DMS 273 treated with DMSO at 0.1 percent for 48 hours (cell line): ENCODE measurements around the gene CTSH.
A peak's percentile ranks its signal among the peaks of the same experiment; 100 is the strongest.
"Not testable (repeated sequence)": the region's sequence is repeated elsewhere in the genome, so short reads cannot be mapped to it uniquely, and the experiment has no call there.

Source experiments
- DNase-seq: peaks from one replicate; lab custom pipeline; 2025; lab: John Stamatoyannopoulos, UW

The CTSH gene

DNA sequence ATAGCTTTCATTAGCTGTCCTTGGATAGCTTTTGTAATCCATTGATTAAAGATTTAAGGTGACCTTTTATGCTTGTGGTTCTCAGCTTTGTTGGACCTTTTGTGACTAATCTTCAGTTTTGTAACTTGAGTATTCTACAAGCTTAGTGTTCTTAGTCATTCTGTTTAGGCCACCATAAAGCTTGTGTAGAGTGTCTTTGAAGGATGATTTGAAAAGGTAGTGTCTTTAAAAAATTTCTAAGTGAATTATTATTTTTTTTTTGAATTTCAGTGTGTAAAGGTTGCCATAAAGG, 64.7 kb downstream of the CTSH start:
- no peak for DNase-seq

DNA sequence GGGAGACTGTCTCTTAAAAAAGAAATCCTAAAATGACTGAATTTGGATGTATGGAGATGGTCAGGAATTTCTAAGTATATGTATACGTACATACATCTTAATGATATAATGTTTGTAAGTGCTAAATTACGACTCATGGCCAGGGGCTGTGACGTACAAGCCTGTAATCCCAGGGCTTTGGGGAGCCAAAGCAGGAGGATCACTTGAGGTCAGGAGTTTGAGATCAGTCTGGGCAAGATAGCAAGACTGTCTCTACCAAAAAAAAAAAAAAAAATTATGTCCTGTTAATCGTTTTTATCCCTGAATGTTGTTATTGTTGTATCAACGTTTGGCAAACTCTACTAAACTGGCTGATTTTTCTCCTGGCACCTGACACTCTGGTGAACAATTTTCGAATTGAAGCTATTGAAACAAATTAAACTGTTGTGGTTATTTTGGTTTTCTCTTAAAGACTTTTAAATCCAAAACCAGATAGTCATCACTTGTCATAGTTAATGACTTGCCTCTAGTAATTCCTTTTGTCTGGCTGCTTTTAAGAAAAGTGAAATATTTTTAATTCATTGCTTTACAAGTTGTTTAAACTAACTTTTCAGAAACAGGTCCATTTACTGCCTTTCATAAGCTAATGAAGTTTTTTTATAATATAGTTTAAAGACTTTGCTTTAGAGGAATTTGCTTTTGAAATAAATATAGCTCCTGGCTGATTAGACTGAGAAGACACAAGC, 65.2 kb downstream of the CTSH start:
- DNase-seq, result no peak

DNA sequence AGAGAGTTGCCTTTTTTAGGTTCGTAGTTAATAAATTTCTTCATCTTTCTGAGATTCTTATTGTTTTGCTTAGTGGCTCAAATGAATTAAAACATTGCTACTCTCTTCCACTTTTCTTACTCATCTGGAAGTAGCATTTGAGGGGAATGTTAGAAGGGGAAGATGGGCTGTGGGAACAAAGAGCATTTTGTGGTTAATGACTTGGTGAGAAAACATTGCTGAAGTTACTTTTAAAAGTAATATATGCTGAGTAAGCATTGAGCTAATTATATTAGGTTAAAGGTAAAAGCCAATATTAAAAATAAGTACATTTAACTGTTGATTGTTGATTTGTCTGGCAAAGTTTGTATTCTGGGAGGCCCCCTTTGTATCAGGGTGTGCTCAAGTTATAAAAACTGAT, 66.5 kb downstream of the CTSH start:
- no peak for DNase-seq

DNA sequence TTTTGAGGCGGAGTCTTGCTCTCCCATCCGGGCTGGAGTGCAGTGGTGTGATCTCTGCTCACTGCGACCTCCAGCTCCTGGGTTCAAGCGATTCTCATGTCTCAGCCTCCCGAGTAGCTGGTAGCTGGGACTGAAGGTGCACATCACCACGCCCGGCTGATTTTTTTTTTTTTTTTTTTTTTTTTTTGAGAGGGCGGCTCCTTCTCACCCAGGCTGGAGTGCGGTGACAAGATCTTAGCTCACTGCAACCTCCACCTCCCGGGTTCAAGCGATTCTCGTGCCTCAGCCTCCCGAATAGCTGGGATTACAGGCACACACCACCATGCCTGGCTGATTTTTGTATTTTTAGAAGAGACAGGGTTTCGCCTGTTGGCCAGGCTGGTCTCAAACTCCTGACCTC, 67.9 kb downstream of the CTSH start:
- DNase-seq, result not testable (repeated sequence)

DNA sequence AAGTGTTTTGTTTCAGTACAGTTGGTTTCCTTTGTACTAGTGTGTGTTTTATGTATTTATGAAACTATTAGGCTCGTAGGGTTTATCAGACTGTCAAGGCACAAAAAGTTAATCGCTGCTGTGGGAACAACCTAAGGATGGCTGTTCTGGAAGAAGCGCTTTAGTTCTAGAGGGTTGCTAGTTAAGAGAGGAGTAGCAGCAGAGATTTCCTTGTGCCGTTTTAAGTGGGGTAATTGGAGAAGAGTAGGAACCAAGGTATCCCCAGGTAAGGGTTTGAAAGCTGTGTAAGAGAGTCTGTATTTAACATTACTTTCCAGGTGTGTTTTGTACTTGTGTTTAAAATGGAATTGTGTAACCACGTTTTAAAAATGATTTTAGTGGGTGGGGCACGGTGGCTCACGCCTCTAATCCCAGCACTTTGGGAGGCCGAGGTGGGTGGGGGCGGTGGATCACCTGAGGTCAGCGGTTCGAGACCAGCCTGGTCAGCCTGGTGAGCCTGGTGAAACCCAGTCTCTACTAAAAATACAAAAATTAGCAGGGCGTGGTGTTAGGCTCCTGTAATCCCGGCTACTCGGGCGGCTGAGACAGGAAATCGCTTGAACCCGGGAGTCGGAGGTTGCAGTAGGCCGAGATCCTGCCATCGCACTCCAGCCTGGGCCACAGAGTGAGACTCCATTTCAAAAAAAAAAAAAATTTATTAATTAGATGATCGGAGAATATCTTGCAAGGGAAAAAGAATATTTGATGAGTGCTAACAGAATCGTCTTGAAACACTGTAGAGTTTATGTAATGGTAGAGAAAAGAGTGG, 69.5 kb downstream of the CTSH start:
- DNase-seq, result no peak

DNA sequence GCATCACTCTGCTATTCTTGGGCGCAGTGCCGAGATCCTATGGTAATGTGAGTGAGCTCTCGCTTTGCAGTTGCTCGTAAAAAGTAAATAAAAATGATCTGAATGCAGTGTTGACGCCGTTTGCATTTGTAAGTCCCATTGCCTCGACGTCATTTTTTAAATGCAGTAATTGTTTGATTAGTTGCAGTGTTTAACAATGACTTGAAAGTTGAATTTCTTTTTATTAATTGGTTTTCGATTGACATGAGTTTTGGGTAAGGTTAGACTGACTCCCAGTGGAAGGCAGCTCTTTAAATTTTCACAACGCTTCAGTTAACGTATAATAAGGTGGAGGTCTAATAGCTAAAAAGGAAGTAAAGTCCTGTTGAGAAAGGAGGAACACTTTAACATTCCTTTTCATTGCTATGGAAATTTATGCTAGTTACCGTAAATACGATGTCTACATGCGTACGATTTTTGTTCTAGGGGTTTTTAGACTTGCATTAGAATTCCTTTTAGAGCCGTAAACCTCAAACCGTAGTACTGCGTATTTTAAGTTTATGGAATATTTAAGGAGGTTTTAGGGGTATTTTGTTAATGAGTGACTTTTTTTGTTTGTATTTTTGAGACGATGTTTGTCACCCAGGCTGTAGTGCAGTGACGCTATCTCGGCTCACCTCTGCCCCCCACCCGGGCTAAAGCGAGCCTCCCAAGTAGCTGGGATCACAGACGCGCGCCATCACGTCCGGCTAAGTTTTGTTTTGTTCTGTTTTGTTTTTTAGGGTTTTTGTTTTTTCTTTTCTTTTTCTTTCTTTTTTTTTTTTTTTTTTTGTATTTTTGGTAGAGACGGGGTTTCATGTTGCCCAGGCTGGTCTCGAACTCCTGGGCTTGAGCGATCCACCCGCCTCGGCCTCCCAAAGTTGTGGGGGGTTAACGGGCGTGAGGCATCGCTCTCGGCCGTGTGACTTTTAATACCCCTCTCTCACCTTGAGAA, 70.8 kb downstream of the CTSH start:
- DNase-seq, result no peak

DNA sequence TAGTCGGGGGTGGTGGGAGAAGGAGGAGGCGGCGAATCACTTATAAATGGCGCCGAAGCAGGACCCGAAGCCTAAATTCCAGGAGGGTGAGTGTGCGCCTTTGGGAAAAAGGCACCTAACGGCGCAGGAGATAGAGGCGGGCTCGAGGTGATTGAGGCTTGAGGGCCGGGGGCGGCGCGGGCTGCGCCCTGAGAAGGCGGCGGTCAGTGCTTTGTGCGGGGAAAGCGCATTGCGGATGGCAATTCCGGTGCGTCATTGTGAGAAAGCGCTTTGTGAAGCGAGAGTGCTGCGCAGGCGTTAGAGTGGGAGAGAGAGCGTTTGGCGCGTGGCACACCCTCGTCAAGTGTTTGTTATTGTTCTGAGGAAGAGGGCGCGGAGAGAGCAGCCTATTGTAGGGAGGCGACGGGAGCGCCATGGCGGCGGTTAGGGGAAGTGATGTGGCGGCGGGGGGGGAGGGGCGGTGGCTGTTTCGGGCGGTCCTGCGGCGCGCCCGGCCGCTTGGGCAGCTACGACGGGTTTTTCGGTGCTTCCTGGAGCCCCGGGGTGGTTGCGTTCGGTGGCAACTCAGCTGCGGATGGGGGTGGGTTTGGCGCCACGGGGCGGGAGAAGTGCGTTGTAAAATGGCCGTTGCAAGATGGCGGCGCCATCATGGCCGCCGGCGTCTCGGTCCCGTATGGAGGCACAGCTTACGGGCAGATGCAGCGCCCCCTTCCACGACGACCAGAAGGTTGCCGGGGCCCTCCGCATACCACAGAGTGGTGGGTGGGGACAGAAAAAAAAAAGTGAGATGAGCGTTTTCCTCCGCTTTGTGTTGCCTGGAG, 71.7 kb downstream of the CTSH start:
- peak; percentile 47 for DNase-seq

DNA sequence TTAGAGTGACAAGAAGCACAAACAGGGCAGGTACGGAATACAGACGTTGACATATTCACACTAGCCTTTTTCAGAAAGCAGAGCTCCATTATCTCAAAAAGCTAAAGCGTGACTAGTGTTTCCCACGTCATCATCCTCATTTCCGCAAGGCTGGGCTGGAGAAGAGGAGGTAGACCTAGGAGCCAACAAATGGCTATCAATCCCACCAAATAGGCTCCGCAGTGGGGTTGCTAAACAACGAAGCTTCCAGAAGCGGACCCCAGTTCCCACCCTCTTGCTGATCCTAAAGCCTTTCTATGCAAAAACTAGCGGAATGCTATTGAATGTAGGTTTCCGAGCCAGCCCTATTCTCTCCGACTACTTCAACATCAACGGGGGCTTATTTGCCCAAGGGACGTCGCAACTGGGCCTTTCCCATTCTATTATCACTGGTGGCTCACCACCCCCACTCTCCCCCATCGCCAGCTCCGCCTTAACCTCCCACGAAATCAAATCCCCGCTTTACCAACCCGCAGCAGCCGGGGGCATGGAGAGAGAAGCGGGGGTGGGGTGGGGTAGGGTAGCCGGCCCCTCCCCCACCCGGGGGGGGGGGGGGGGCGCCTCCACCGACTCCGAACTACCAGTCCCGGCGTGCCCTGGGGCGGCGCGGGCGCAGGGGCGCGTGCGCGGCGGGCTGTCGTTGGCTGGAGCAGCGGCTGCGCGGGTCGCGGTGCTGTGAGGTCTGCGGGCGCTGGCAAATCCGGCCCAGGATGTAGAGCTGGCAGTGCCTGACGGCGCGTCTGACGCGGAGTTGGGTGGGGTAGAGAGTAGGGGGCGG, 72.5 kb downstream of the CTSH start, which contains the start of gene MORF4L1:
Gene MORF4L1 (plus strand): TSS at position 736 of the 817 bp plus-strand sequence. CDS start 128 bp downstream, outside the sequence.
- peak; percentile 75 for DNase-seq

DNA sequence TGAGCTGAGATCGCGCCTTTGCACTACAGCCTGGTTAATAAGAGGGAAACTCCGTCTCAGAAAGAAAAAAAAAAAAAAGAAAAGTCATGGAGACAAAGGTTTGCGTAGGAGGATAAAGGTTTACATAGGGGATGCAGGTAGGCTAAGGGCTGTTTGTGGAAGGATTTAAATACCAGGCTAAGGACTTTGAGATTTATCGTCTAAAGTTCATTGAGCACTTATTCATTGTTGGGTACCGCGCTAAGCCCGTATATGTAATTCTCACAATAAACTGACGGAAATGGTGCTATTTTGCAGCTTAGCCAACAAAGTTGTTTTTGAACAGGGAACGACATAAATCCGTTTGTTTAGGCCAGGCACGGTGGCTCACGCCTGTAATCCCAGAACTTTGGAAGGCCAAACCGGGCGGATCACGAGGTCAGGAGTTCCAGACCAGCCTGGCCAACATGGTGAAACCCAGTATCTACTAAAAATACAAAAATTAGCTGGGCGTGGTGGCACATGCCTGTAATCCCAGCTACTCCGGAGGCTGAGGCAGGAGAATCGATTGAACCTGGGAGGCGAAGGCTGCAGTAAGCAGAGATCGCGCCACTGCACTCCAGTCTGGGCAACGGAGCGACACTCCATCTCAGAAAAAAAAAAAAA, 73.2 kb downstream of the CTSH start:
- not testable (repeated sequence) for DNase-seq
